ENCODE results near the gene AK8.

AK8 gene

GRCh38 chr9:132858751-132859150 is 19.3 kb downstream of the AK8 start:
- peaks cover 3% of the 10 kb centered on the region; the same call in 1 of the 2 replicates for H3K27me3 ChIP-seq (ENCODE audit: insufficient read depth, low read length)
- no peaks in the 10 kb centered on the region for H4K20me1 ChIP-seq (ENCODE audit: insufficient read depth, low read length)
- no peak overlapping the region for H3K4me2 ChIP-seq (ENCODE audit: low read length)
- no peaks in the 10 kb centered on the region for H3K4me1 ChIP-seq (ENCODE audit: insufficient read depth, low read length, severe bottlenecking)
- H3K9me2 ChIP-seq (ENCODE audit: low read depth, low read length), result no peaks in the 10 kb centered on the region
- H3K9me3 ChIP-seq (ENCODE audit: low read length), result no peaks in the 10 kb centered on the region
- H3K4me3 ChIP-seq (ENCODE audit: low read depth, low read length, poor library complexity, severe bottlenecking), result no peak overlapping the region
- H3K79me2 ChIP-seq (ENCODE audit: insufficient read depth, low read length), result no peaks in the 10 kb centered on the region
- no peak overlapping the region for H3K27ac ChIP-seq (ENCODE audit: low read depth, low read length, poor library complexity, severe bottlenecking)
- TF ChIP-seq CTCF (IDR thresholded peaks at IDR 0.05; ENCODE audit: low read length) (no peak), EZH2 (IDR thresholded peaks at IDR 0.05; ENCODE audit: borderline replicate concordance, low read length) (no peak)
- H3K36me3 ChIP-seq (ENCODE audit: insufficient read depth, low read length), result no peaks in the 10 kb centered on the region
- no peaks in the 10 kb centered on the region for H3F3A ChIP-seq (ENCODE audit: insufficient read depth, low read length)
- no peak overlapping the region for H3K9ac ChIP-seq (ENCODE audit: low read length)
- no peak overlapping the region for H2AFZ ChIP-seq (ENCODE audit: low read length)

DNA sequence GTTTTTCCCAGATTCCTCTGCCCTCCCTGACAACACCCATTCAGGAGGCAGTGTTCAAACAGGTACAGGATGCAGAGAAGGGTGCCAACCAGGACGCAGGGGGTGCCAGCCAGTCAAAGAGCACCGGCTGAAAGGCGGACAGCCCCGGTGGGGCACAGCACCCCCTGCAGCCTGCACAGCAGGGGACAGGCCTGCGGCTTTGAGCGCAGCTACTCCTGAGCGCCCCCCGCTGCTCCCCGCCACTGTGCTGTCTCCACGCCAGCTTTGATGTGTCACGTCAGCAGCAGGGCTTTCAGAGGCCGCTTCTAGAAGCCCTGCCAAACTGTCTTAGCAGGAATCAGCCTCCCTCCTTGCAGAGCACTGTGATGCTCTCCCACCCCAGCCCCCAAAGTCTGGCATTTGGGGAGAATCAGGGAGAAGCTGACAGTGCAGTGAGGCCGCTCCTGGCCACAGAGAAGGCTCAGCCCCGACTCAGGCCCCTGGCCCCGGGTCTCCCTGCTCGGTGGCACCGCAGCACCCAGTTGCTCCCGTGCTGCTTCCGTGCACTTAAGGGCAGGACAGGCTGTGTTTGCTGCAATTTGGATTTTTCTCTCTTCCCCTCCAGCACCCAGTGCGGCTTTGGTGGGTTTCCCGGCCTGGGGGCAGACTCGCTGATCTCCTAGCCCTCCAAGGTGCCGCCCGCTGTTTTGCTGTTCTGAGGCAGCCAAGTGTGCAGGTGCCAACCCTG is 20.3 kb downstream of the AK8 start:
- H3K36me3 ChIP-seq (ENCODE audit: insufficient read depth, low read length), result no peaks in the 10 kb centered on the region
- H3F3A ChIP-seq (ENCODE audit: insufficient read depth, low read length), result no peaks in the 10 kb centered on the region
- H4K20me1 ChIP-seq (ENCODE audit: insufficient read depth, low read length), result no peaks in the 10 kb centered on the region
- H3K9me2 ChIP-seq (ENCODE audit: low read depth, low read length), result no peaks in the 10 kb centered on the region
- H3K9me3 ChIP-seq (ENCODE audit: low read length), result no peaks in the 10 kb centered on the region
- no peak overlapping the region for H2AFZ ChIP-seq (ENCODE audit: low read length)
- H3K4me3 ChIP-seq (ENCODE audit: low read depth, low read length, poor library complexity, severe bottlenecking), result no peak overlapping the region
- no peak overlapping the region for H3K27ac ChIP-seq (ENCODE audit: low read depth, low read length, poor library complexity, severe bottlenecking)
- peak; percentile 31; the same call in 1 of the 2 replicates for TF ChIP-seq CTCF (IDR thresholded peaks at IDR 0.05; ENCODE audit: low read length)
- TF ChIP-seq EZH2 (IDR thresholded peaks at IDR 0.05; ENCODE audit: borderline replicate concordance, low read length), result no peak
- no peak overlapping the region for H3K4me2 ChIP-seq (ENCODE audit: low read length)
- no peak overlapping the region for H3K9ac ChIP-seq (ENCODE audit: low read length)
- H3K79me2 ChIP-seq (ENCODE audit: insufficient read depth, low read length), result no peaks in the 10 kb centered on the region
- no peaks in the 10 kb centered on the region for H3K4me1 ChIP-seq (ENCODE audit: insufficient read depth, low read length, severe bottlenecking)
- H3K27me3 ChIP-seq (ENCODE audit: insufficient read depth, low read length), result 0 out of 2 replicates have a peak, but pooled peaks cover 3% of the 10 kb centered on the region

- TF ChIP-seq CTCF (IDR thresholded peaks at IDR 0.05; ENCODE audit: low read length) (no peak), EZH2 (IDR thresholded peaks at IDR 0.05; ENCODE audit: borderline replicate concordance, low read length) (no peak)
- H3K9me2 ChIP-seq (ENCODE audit: low read depth, low read length), result no peaks in the 10 kb centered on the region
- H3K79me2 ChIP-seq (ENCODE audit: insufficient read depth, low read length), result no peaks in the 10 kb centered on the region
- H3K4me3 ChIP-seq (ENCODE audit: low read depth, low read length, poor library complexity, severe bottlenecking), result no peak overlapping the region
- H3K4me2 ChIP-seq (ENCODE audit: low read length), result no peak overlapping the region
- H3K27me3 ChIP-seq (ENCODE audit: insufficient read depth, low read length), result 0 out of 2 replicates have a peak, but pooled peaks cover 3% of the 10 kb centered on the region
- no peak overlapping the region for H3K9ac ChIP-seq (ENCODE audit: low read length)
- H3K36me3 ChIP-seq (ENCODE audit: insufficient read depth, low read length), result no peaks in the 10 kb centered on the region
- H2AFZ ChIP-seq (ENCODE audit: low read length), result no peak overlapping the region
- no peaks in the 10 kb centered on the region for H3F3A ChIP-seq (ENCODE audit: insufficient read depth, low read length)
- H3K9me3 ChIP-seq (ENCODE audit: low read length), result no peaks in the 10 kb centered on the region
- H4K20me1 ChIP-seq (ENCODE audit: insufficient read depth, low read length), result no peaks in the 10 kb centered on the region
- no peak overlapping the region for H3K27ac ChIP-seq (ENCODE audit: low read depth, low read length, poor library complexity, severe bottlenecking)
- no peaks in the 10 kb centered on the region for H3K4me1 ChIP-seq (ENCODE audit: insufficient read depth, low read length, severe bottlenecking)
Measured at GRCh38 chr9:132857031-132857430, 21.1 kb downstream of the AK8 start.

Measured in OCI-LY1 (cell line).